Heart left ventricle (tissue), 16 donors: Measurements from ENCODE around the gene TMBIM4. TPM values are rescaled to one million over a fixed set of nuclear protein-coding genes. Genes with fewer than 3 reads are reported as not detected.

Experiments
- ATAC-seq, 4 donors: fragments of 200-7000 bp; cut with Tn5 transposase; one replicate each; pipeline ENCODE4 v1.9.1; 2020 to 2022; ENCODE audit warnings: moderate library complexity in 4 of 4, mild to moderate bottlenecking in 3 of 4, moderate number of reproducible peaks in 1 of 4
- DNase-seq, 5 donors: peaks; one replicate each; pipeline ENCODE4 v3.0.0-alpha.2; 2020
- H3K27ac ChIP-seq, 12 donors: fragments of 200-600 bp; sonication (generic) in 4 of 12; one replicate each; pipeline versions ENCODE4 v1.5.0 to v1.8.0; 2016 to 2022; ENCODE audit warnings: mild to moderate bottlenecking in 2 of 12
- H3K27me3 ChIP-seq, 9 donors: fragments of 200-600 bp; sonication (generic) in 2 of 9; one replicate each; pipeline versions ENCODE4 v1.5.1 to v1.8.0; 2016 to 2022; ENCODE audit warnings: mild to moderate bottlenecking in 3 of 9
- H3K36me3 ChIP-seq, 9 donors: fragments of 200-600 bp; sonication (generic) in 2 of 9; one replicate each; pipeline versions ENCODE4 v1.5.0 to v1.8.0; 2018 to 2022; ENCODE audit warnings: mild to moderate bottlenecking in 2 of 9
- H3K4me1 ChIP-seq, 12 donors: fragments of 200-600 bp; sonication (generic) in 4 of 12; one replicate each; pipeline versions ENCODE4 v1.5.0 to v1.8.0; 2016 to 2022; ENCODE audit warnings: mild to moderate bottlenecking in 3 of 12
- H3K4me3 ChIP-seq, 12 donors: fragments of 200-600 bp; sonication (generic) in 4 of 12; one replicate each; pipeline versions ENCODE4 v1.5.0 to v1.8.0; 2017 to 2022; ENCODE audit warnings: mild to moderate bottlenecking in 9 of 12, moderate library complexity in 4 of 12
- H3K9me3 ChIP-seq, 12 donors: fragments of 200-600 bp; sonication (generic) in 4 of 12; one replicate each; pipeline versions ENCODE4 v1.5.0 to v1.8.0; 2016 to 2022; ENCODE audit warnings: mild to moderate bottlenecking in 1 of 12
- CTCF ChIP-seq, 12 donors: fragments of 200-600 bp; sonication (generic) in 4 of 12; IDR thresholded peaks; one replicate each; pipeline versions ENCODE4 v1.5.0 to v1.8.0; 2018 to 2022; ENCODE audit warnings: antibody characterized with exemption in 12 of 12, mild to moderate bottlenecking in 5 of 12
- POLR2A ChIP-seq, 2 donors: fragments of 450-650 bp; IDR thresholded peaks; one replicate each; pipeline ENCODE4 v1.6.1; 2017; ENCODE audit warnings: antibody characterized with exemption in 2 of 2, mild to moderate bottlenecking in 2 of 2, moderate library complexity in 2 of 2
- WGBS, 4 donors: extraction: QIAGEN DNeasy Blood & Tissue Kit in 2 of 4; methylation state at CpG; one replicate each; pipeline versions ENCODE4 v1.1.5 to v1.1.7; 2013 to 2018; 5-methylcytosine and 5-hydroxymethylcytosine counted together
- intact Hi-C, 10 donors: fragments of 100-400 bp; cut with DNase I; formaldehyde crosslinking; loops; one replicate each; pipeline versions ENCODE4 v1.11.1 to v1.14.2; 2022
- polyA plus RNA-seq, 2 donors: library from polyadenylated mRNA; stranded (reverse); fragments of 200-250 nt; gene quantifications; one replicate each; pipeline ENCODE4 v1.2.3, GENCODE V29; 2013
- total RNA-seq, 9 donors: library from RNA; depleted of rRNA in 2 of 9; stranded (reverse); fragments of >200 nt in 2 of 9; fragmentation: NEBNext Ultra II Directional in 3 of 9; extraction: Animal tissue kit (Norgen Biotek cat#: 25700) in 3 of 9; gene quantifications; one replicate each; pipeline versions ENCODE4 v1.1.0 to v1.2.4, GENCODE V29; 2016 to 2023
- donor health status: ischemic (EF 13 %, LVEDD 7.1; RV severe dilation, severe dysfunction).
- donor health status: healthy with polysubstance abuse.
- donor health status: DM: no; HTN: yes; CAD: no.
- donor health status: DM: no; HTN: no; CAD: no.
- donor health status: ischemic (EF 25% LVEDD 6.9; RV normal size, moderate dysfunction).
- donor health status: ischemic (EF 25% LVEDD 5.7; RV mildly dilated, moderate dysfunction).
- donor health status: healthy.
- donor health status: DM: yes; HTN: yes; CAD: no.
- donor health status: ischemic (EF 35%, LVEDD 5.7; RV mildly dilated, moderate dysfunction).
- donor health status: nonischemic (EF 11% LVEDD 7.7; RV severe dilation, severe dysfunction).
- donor health status: DM: yes; HTN: yes; CAD: no.
- donor health status: PGD.
- donor health status: ischemic (EF 29% LVEDD 5.4; RV normal size, mild dysfunction).
- donor health status: nonischemic (EF 23%, LVEDD 6.1; RV moderate dilation, normal function).

Gene TMBIM4
- total and polyA plus RNA-seq, 11 donors, result 52.2 to 131 (median 86.2) TPM

GRCh38 chr12:66163289-66163688, 6.5 kb downstream of the TMBIM4 start:
- no peak overlapping the region for H3K4me3 ChIP-seq
- peaks cover 0 to 35% (median 20%) of the 10 kb centered on the region in 9 donors for H3K36me3 ChIP-seq
- no peaks in the 10 kb centered on the region for H3K27me3 ChIP-seq
- intact Hi-C loops, result loop anchor here in 5 of 10 donors (10.0 kb wide), 3 partner anchors 72 to 142 kb away; partner anchors contain the start of gene HELB (in 2 of the 5)
- H3K27ac ChIP-seq, result peak overlapping the region in 1 of 12 donors; percentile 15
- ATAC-seq (no peak), DNase-seq (no peak)
- 62 to 75% (median 70%) methylated on average over 4 of the region's 4 CpGs for WGBS, 4 donors
- peaks cover 0 to 60% (median 32%) of the 10 kb centered on the region in 12 donors for H3K4me1 ChIP-seq
- peaks cover 0 to 12% (median 0%) of the 10 kb centered on the region in 12 donors for H3K9me3 ChIP-seq
- TF ChIP-seq CTCF (IDR thresholded peaks at IDR 0.05) (no peak), POLR2A (IDR thresholded peaks at IDR 0.05) (no peak)

- intact Hi-C loops, result loop anchor here in 5 of 10 donors (10.0 kb wide), 3 partner anchors 72 to 142 kb away; partner anchors contain the start of gene HELB (in 2 of the 5)
- H3K4me3 ChIP-seq, result no peak overlapping the region
- H3K36me3 ChIP-seq, result peaks cover 0 to 35% (median 20%) of the 10 kb centered on the region in 9 donors
- no peak for DNase-seq
- H3K27ac ChIP-seq, result peak overlapping the region in 1 of 12 donors; percentile 15
- TF ChIP-seq POLR2A (IDR thresholded peaks at IDR 0.05), result no peak
- TF ChIP-seq CTCF (IDR thresholded peaks at IDR 0.05), result no peak
- no peaks in the 10 kb centered on the region for H3K27me3 ChIP-seq
- peaks cover 0 to 12% (median 0%) of the 10 kb centered on the region in 12 donors for H3K9me3 ChIP-seq
- 53 to 67% (median 63%) methylated on average over 2 of the region's 2 CpGs for WGBS, 4 donors
- peaks cover 0 to 55% (median 27%) of the 10 kb centered on the region in 12 donors for H3K4me1 ChIP-seq
- ATAC-seq, result no peak
Measured at GRCh38 chr12:66162701-66163100, 7.1 kb downstream of the TMBIM4 start.

GRCh38 chr12:66160704-66161103, 9.1 kb downstream of the TMBIM4 start:
- no peak for ATAC-seq
- Histone ChIP-seq H3K4me3 (no peak overlapping the region), H3K27ac (no peak overlapping the region), H3K4me1 (peaks cover 0 to 50% (median 18%) of the 10 kb centered on the region in 12 donors), H3K36me3 (peaks cover 0 to 35% (median 20%) of the 10 kb centered on the region in 9 donors), H3K9me3 (peaks cover 0 to 12% (median 0%) of the 10 kb centered on the region in 12 donors), H3K27me3 (no peaks in the 10 kb centered on the region)
- WGBS, 4 donors, result 91 to 96% (median 95%) methylated on average over 25 to 28 of the region's 28 CpGs
- DNase-seq, result no peak
- intact Hi-C loops, result loop anchor here in 5 of 10 donors (10.0 kb wide), 3 partner anchors 74 to 144 kb away; partner anchors contain the start of gene HELB (in 2 of the 5)
- TF ChIP-seq POLR2A (IDR thresholded peaks at IDR 0.05) (no peak), CTCF (IDR thresholded peaks at IDR 0.05) (no peak)

GRCh38 chr12:66159123-66159522, 10.7 kb downstream of the TMBIM4 start:
- no peak overlapping the region for H3K4me3 ChIP-seq
- H3K4me1 ChIP-seq, result peaks cover 0 to 53% (median 23%) of the 10 kb centered on the region in 12 donors
- no peaks in the 10 kb centered on the region for H3K27me3 ChIP-seq
- DNase-seq, result no peak
- ATAC-seq, result no peak
- H3K36me3 ChIP-seq, result peaks cover 0 to 35% (median 20%) of the 10 kb centered on the region in 9 donors
- peaks cover 0 to 6% (median 0%) of the 10 kb centered on the region in 12 donors for H3K9me3 ChIP-seq
- H3K27ac ChIP-seq, result no peak overlapping the region
- TF ChIP-seq POLR2A (IDR thresholded peaks at IDR 0.05) (no peak), CTCF (IDR thresholded peaks at IDR 0.05) (no peak)
- intact Hi-C loops, result no loop called here
